ENCODE results near the gene ZNF813. TPM values are rescaled to one million over a fixed set of nuclear protein-coding genes. Genes with fewer than 3 reads are reported as not detected.
"Not testable (repeated sequence)": the region's sequence is repeated elsewhere in the genome, so short reads cannot be mapped to it uniquely, and the experiment has no call there.

Gene ZNF813
- polyA plus RNA-seq, 1 of the 3 experiments (the other 2 are of a cell fraction) = 0.44 TPM

- Histone ChIP-seq H3K36me3 (replicated peaks in 1 of 2; ENCODE audit: control insufficient read depth in 1 of 2, insufficient read depth in 2 of 2, low read length in 1 of 2) (no peaks in the 10 kb centered on the region), H3K27me3 (ENCODE audit: insufficient read depth) (no peaks in the 10 kb centered on the region), H3K27ac (ENCODE audit: low read depth in 2 of 2, low read length in 1 of 2) (no peak overlapping the region), H3K9me3 (no peaks in the 10 kb centered on the region), H3K79me2 (ENCODE audit: insufficient read depth) (no peaks in the 10 kb centered on the region), H2AFZ (ENCODE audit: low read depth) (no peak overlapping the region), H3K4me3 (ENCODE audit: low read depth in 2 of 2, low read length in 1 of 2) (no peak overlapping the region), H3K4me1 (ENCODE audit: control insufficient read depth in 1 of 2, insufficient read depth in 2 of 2, low read depth in 1 of 2, low read length in 1 of 2) (no peaks in the 10 kb centered on the region; a peak in 1 of 4 replicates), H3K4me2 (no peak overlapping the region), H4K20me1 (ENCODE audit: insufficient read depth) (no peaks in the 10 kb centered on the region), H3K9ac (no peak overlapping the region), H3K9me2 (no peaks in the 10 kb centered on the region), H3F3A (replicated peaks; ENCODE audit: insufficient read depth) (no peaks in the 10 kb centered on the region)
- POLR2A ChIA-PET = no interaction called here
- TF ChIP-seq, protein P1, sequence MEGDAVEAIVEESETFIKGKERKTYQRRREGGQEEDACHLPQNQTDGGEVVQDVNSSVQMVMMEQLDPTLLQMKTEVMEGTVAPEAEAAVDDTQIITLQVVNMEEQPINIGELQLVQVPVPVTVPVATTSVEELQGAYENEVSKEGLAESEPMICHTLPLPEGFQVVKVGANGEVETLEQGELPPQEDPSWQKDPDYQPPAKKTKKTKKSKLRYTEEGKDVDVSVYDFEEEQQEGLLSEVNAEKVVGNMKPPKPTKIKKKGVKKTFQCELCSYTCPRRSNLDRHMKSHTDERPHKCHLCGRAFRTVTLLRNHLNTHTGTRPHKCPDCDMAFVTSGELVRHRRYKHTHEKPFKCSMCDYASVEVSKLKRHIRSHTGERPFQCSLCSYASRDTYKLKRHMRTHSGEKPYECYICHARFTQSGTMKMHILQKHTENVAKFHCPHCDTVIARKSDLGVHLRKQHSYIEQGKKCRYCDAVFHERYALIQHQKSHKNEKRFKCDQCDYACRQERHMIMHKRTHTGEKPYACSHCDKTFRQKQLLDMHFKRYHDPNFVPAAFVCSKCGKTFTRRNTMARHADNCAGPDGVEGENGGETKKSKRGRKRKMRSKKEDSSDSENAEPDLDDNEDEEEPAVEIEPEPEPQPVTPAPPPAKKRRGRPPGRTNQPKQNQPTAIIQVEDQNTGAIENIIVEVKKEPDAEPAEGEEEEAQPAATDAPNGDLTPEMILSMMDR (IDR thresholded peaks at IDR 0.05) = no peak
- TF ChIP-seq, protein P2, sequence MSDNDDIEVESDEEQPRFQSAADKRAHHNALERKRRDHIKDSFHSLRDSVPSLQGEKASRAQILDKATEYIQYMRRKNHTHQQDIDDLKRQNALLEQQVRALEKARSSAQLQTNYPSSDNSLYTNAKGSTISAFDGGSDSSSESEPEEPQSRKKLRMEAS (IDR thresholded peaks at IDR 0.05; ENCODE audit: low read depth) = no peak
- TF ChIP-seq, protein P3, sequence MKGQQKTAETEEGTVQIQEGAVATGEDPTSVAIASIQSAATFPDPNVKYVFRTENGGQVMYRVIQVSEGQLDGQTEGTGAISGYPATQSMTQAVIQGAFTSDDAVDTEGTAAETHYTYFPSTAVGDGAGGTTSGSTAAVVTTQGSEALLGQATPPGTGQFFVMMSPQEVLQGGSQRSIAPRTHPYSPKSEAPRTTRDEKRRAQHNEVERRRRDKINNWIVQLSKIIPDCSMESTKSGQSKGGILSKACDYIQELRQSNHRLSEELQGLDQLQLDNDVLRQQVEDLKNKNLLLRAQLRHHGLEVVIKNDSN (IDR thresholded peaks at IDR 0.05; ENCODE audit: borderline replicate concordance, low read depth) = no peak
- TF ChIP-seq EZH2phosphoT487 (IDR thresholded peaks at IDR 0.05; ENCODE audit: borderline replicate concordance, low read depth) (no peak), CHD2 (IDR thresholded peaks at IDR 0.05; ENCODE audit: low read length, partially characterized antibody) (no peak), RAD21 (IDR thresholded peaks at IDR 0.05; ENCODE audit: low read length) (no peak), MEF2A (IDR thresholded peaks at IDR 0.05; ENCODE audit: borderline replicate concordance, low read depth) (no peak)
- CTCF ChIA-PET = interaction anchor here (1.0 to 1.5 kb wide), 5 partner anchors 9 to 235 kb away, joined by 3 to 7 read pairs (median 3); partner anchors contain the start of gene ZNF761
- no peak for DNase-seq
- 74% methylated on average over 2 of the region's 2 CpGs for WGBS (ENCODE audit: low lambda C conversion rate)
These were observed 43.8 kb downstream of the ZNF813 start for GRCh38 chr19:53511357-53511756.

DNA sequence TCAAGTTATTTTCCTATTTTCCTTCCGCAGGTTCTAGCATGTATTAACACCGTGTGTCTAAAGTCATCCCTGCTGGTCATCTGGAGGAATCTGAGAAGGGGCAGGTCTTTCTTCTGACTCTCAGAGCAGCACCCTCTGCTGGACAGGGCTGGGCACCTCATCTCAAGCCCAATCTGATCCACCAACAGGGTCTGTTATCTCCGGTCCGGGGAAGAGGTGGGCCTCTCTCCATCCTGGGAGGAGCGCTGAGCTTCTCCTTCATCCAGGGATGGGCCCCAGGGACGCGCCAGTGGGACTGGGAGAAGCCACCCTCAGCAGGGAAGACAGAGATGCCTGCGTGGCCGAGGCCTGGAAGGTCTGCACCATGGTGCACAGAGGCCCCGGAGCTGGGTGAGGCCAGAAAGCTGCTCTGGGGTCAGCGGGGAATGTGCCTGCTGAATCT, 44.4 kb downstream of the ZNF813 start:
- H4K20me1 ChIP-seq (ENCODE audit: insufficient read depth) = no peaks in the 10 kb centered on the region
- H3K27me3 ChIP-seq (ENCODE audit: insufficient read depth) = no peaks in the 10 kb centered on the region
- H3K9me3 ChIP-seq = no peaks in the 10 kb centered on the region
- CTCF ChIA-PET = interaction anchor here (0.8 to 1.5 kb wide), 7 partner anchors 9 to 88 kb away, joined by 3 to 7 read pairs (median 3); partner anchors contain the start of gene ZNF761
- H3K79me2 ChIP-seq (ENCODE audit: insufficient read depth) = no peaks in the 10 kb centered on the region
- no peaks in the 10 kb centered on the region for H3K9me2 ChIP-seq
- H3F3A ChIP-seq (replicated peaks; ENCODE audit: insufficient read depth) = no peaks in the 10 kb centered on the region
- H3K4me3 ChIP-seq (ENCODE audit: low read depth in 2 of 2, low read length in 1 of 2) = peak overlapping the region in 1 of 2 experiments; percentile 17; a peak in 1 of 4 replicates
- peak; percentile 79 for DNase-seq
- H3K4me2 ChIP-seq = no peak overlapping the region
- POLR2A ChIA-PET = no interaction called here
- no peak for TF ChIP-seq YY1 (IDR thresholded peaks at IDR 0.05; ENCODE audit: low read depth)
- TF ChIP-seq, protein P2 (IDR thresholded peaks at IDR 0.05; ENCODE audit: low read depth) = no peak
- TF ChIP-seq SMC3 (IDR thresholded peaks at IDR 0.05; ENCODE audit: low read depth, low read length) = peak; percentile 54
- peak; percentile 59 for TF ChIP-seq RAD21 (IDR thresholded peaks at IDR 0.05; ENCODE audit: low read length)
- no peak for TF ChIP-seq EZH2phosphoT487 (IDR thresholded peaks at IDR 0.05; ENCODE audit: borderline replicate concordance, low read depth)
- TF ChIP-seq TAF1 (IDR thresholded peaks at IDR 0.05; ENCODE audit: borderline replicate concordance, low read depth, low read length) = no peak
- no peak for TF ChIP-seq MXI1 (IDR thresholded peaks at IDR 0.05; ENCODE audit: low read depth, low read length)
- TF ChIP-seq MEF2A (IDR thresholded peaks at IDR 0.05; ENCODE audit: borderline replicate concordance, low read depth) = no peak
- TF ChIP-seq NRF1 (IDR thresholded peaks at IDR 0.05; ENCODE audit: low read depth, low read length) = no peak
- no peak for TF ChIP-seq FOXJ3 (CRISPR knock-in tag; IDR thresholded peaks at IDR 0.05)
- no peak for TF ChIP-seq TCF12 (IDR thresholded peaks at IDR 0.05)
- TF ChIP-seq, protein P1 (IDR thresholded peaks at IDR 0.05) = peak; percentile 58
- TF ChIP-seq GATA2 (CRISPR knock-in tag; IDR thresholded peaks at IDR 0.05) = no peak
- TF ChIP-seq ELF1 (IDR thresholded peaks at IDR 0.05) = no peak
- H3K36me3 ChIP-seq (replicated peaks in 1 of 2; ENCODE audit: control insufficient read depth in 1 of 2, insufficient read depth in 2 of 2, low read length in 1 of 2) = no peaks in the 10 kb centered on the region
- H3K4me1 ChIP-seq (ENCODE audit: control insufficient read depth in 1 of 2, insufficient read depth in 2 of 2, low read depth in 1 of 2, low read length in 1 of 2) = no peaks in the 10 kb centered on the region; a peak in 1 of 4 replicates
- no peak overlapping the region for H3K9ac ChIP-seq
- H3K27ac ChIP-seq (ENCODE audit: low read depth in 2 of 2, low read length in 1 of 2) = no peak overlapping the region
- 29% methylated on average over 10 of the region's 11 CpGs for WGBS (ENCODE audit: low lambda C conversion rate)
- H2AFZ ChIP-seq (ENCODE audit: low read depth) = no peak overlapping the region

GRCh38 chr19:53515047-53515446, 47.5 kb downstream of the ZNF813 start:
- H3K79me2 ChIP-seq (ENCODE audit: insufficient read depth); H3K4me2 ChIP-seq; H3K4me1 ChIP-seq (ENCODE audit: control insufficient read depth in 1 of 2, insufficient read depth in 2 of 2, low read depth in 1 of 2, low read length in 1 of 2); H3K4me3 ChIP-seq (ENCODE audit: low read depth in 2 of 2, low read length in 1 of 2); H3K36me3 ChIP-seq (replicated peaks in 1 of 2; ENCODE audit: control insufficient read depth in 1 of 2, insufficient read depth in 2 of 2, low read length in 1 of 2); H3K27ac ChIP-seq (ENCODE audit: low read depth in 2 of 2, low read length in 1 of 2); H4K20me1 ChIP-seq (ENCODE audit: insufficient read depth); H3K27me3 ChIP-seq (ENCODE audit: insufficient read depth); H3K9ac ChIP-seq; POLR2A ChIA-PET; DNase-seq; H2AFZ ChIP-seq (ENCODE audit: low read depth); H3F3A ChIP-seq (replicated peaks; ENCODE audit: insufficient read depth); CTCF ChIA-PET; H3K9me3 ChIP-seq; H3K9me2 ChIP-seq: not testable (repeated sequence)
- 82% methylated on average over 3 of the region's 3 CpGs for WGBS (ENCODE audit: low lambda C conversion rate)
